ENCODE results near the gene HTR4. TPM values are rescaled to one million over a fixed set of nuclear protein-coding genes. Genes with fewer than 3 reads are reported as not detected.

Gene HTR4
- total and polyA plus RNA-seq, 2 of the 4 experiments (the other 2 are of a cell fraction), result not detected

GRCh38 chr5:148682058-148683026, 28.0 kb upstream of the HTR4 start:
- BruUV-seq (replicated peaks), result no TSS peak
- H4K8ac ChIP-seq (ENCODE audit: low read depth in 2 of 2, low read length in 2 of 2), result no peak overlapping the region
- no peak overlapping the region for H3K27ac ChIP-seq (ENCODE audit: insufficient read depth, low read length)
- no peaks in the 10 kb centered on the region for H3K4me1 ChIP-seq (ENCODE audit: control insufficient read depth, insufficient read depth, low read length)
- no peaks in the 10 kb centered on the region for H3K36me3 ChIP-seq (ENCODE audit: control insufficient read depth, insufficient read depth, low read length)
- no peak overlapping the region for H3K14ac ChIP-seq (replicated peaks; ENCODE audit: low read depth, low read length)
- no peak overlapping the region for H2AFZ ChIP-seq (replicated peaks; ENCODE audit: low read length, poor library complexity)
- in situ Hi-C loops (cut with MboI; ENCODE audit: low sequenced_read_pairs), result no loop called here
- POLR2A ChIA-PET (ENCODE audit: unreplicated experiment), result no interaction called here
- ATAC-seq (ENCODE audit: low read depth) (no peak), DNase-seq (no peak)
- no peaks in the 10 kb centered on the region for H4K20me1 ChIP-seq (ENCODE audit: insufficient read depth, low read length)
- intact Hi-C loops (cut with micrococcal nuclease), result no loop called here
- CTCF ChIA-PET, result no interaction called here
- no peak overlapping the region for H3K4me2 ChIP-seq (ENCODE audit: low read depth, low read length)
- H3K4me3 ChIP-seq (ENCODE audit: insufficient read depth, low read depth, low read length), result no peak overlapping the region
- H3K79me1 ChIP-seq (ENCODE audit: low read depth in 1 of 2, low read length in 2 of 2), result no peaks in the 10 kb centered on the region
- no peak overlapping the region for H3K18ac ChIP-seq (ENCODE audit: low read depth, low read length)
- H3K23ac ChIP-seq (ENCODE audit: low read depth, low read length), result no peak overlapping the region
- WGBS, 2 experiments (ENCODE audit: extremely low coverage in 2 of 2, insufficient read length in 1 of 2), result no CpG with 5 or more reads among the region's 8 CpGs
- no peak overlapping the region for H2BK120ac ChIP-seq (ENCODE audit: low read depth, low read length)
- TF ChIP-seq SMC3 (IDR thresholded peaks at IDR 0.05; ENCODE audit: low read depth, low read length), result no peak
- H3K9me3 ChIP-seq (ENCODE audit: control insufficient read depth, insufficient read depth, low read length), result no peaks in the 10 kb centered on the region
- no peak overlapping the region for H2AK5ac ChIP-seq (ENCODE audit: low read depth, low read length)
- no peaks in the 10 kb centered on the region for H3K9me1 ChIP-seq (ENCODE audit: insufficient read depth, low read length)
- no peak overlapping the region for H4K5ac ChIP-seq (ENCODE audit: low read depth, low read length)
- no peak overlapping the region for H3K4ac ChIP-seq (ENCODE audit: low read depth, low read length)
- no peak overlapping the region for H3K56ac ChIP-seq (ENCODE audit: extremely low read depth, insufficient read depth, low read length)
- dilution Hi-C loops (cut with HindIII; ENCODE audit: low sequenced_read_pairs, unreplicated experiment), result no loop called here
- H2AK9ac ChIP-seq (replicated peaks; ENCODE audit: low read depth, low read length, poor library complexity), result no peak overlapping the region
- H2BK15ac ChIP-seq (ENCODE audit: low read depth, low read length), result no peak overlapping the region
- peaks cover 1% of the 10 kb centered on the region; the same call in 1 of the 2 replicates for H3K27me3 ChIP-seq (ENCODE audit: control insufficient read depth, insufficient read depth, low read length)
- H2BK5ac ChIP-seq (ENCODE audit: low read depth, low read length, poor library complexity, severe bottlenecking), result no peak overlapping the region
- no peak overlapping the region for H3K9ac ChIP-seq (ENCODE audit: low read depth, low read length)
- H2BK20ac ChIP-seq (ENCODE audit: low read depth, low read length), result no peak overlapping the region
- H4K91ac ChIP-seq (ENCODE audit: insufficient read depth, low read depth, low read length), result no peak overlapping the region

Measured in IMR-90 (cell line).